BE2C (cell line): ENCODE results near the gene CLIC5.

Experiments
- DNase-seq: peaks from one replicate; pipeline ENCODE4 v3.0.0-alpha.2; 2020
- H3K27me3 ChIP-seq: fragments of 250-450 bp; sonication (Bioruptor Pico); 2 replicates; pipeline ENCODE4 v1.5.1; 2020; ENCODE audit warnings: mild to moderate bottlenecking
- H3K36me3 ChIP-seq: fragments of 250-450 bp; sonication (Bioruptor Pico); 2 replicates; pipeline ENCODE4 v1.5.1; 2020; ENCODE audit warnings: mild to moderate bottlenecking
- H3K4me1 ChIP-seq: fragments of 250-450 bp; sonication (Bioruptor Pico); 2 replicates; pipeline ENCODE4 v1.5.1; 2020
- H3K4me3 ChIP-seq: 2 replicates; pipeline ENCODE4 v1.5.1; 2011; ENCODE audit warnings: low read depth, low read length
- H3K9me3 ChIP-seq: fragments of 250-450 bp; sonication (Bioruptor Pico); 2 replicates; pipeline ENCODE4 v1.5.1; 2020
- CTCF ChIP-seq: IDR thresholded peaks from 2 replicates; pipeline ENCODE4 v1.5.1; 2012; ENCODE audit warnings: mild to moderate bottlenecking, low read depth, low read length

Gene CLIC5

DNA sequence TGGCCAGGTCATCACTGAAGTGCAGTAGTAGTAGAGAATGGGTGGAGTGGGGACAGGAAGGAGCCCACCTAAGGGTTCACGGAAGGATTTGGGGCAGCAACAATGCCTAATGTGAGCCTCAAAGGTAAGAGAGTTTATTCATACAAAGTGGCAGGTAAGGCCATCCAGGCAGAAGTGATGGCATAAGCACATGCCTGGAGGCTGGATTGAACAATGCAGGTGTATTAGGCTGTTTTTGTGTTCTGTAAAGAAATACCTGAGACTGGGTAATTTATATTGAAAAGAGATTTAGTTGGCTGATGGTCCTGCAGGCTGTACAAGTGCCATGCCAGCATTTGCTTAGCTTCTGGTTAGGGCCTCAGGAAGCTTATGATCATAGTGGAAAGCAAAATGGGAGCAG is 48.3 kb downstream of the CLIC5 start:
- no peak for DNase-seq
- H3K4me1 ChIP-seq, result no peaks in the 10 kb centered on the region
- no peaks in the 10 kb centered on the region for H3K36me3 ChIP-seq

GRCh38 chr6:45966797-45967196 is 48.9 kb downstream of the CLIC5 start:
- no peaks in the 10 kb centered on the region for H3K4me1 ChIP-seq

More for the DNA sequence above, 48.3 kb downstream of the CLIC5 start:
- Histone ChIP-seq H3K27me3 (no peaks in the 10 kb centered on the region), H3K9me3 (no peaks in the 10 kb centered on the region), H3K4me3 (no peak overlapping the region)
- TF ChIP-seq CTCF, result no peak

GRCh38 chr6:45966340-45966739 is 49.3 kb downstream of the CLIC5 start:
- DNase-seq, result no peak
- H3K9me3 ChIP-seq, result no peaks in the 10 kb centered on the region
- H3K4me1 ChIP-seq, result no peaks in the 10 kb centered on the region
- H3K4me3 ChIP-seq, result no peak overlapping the region
- no peaks in the 10 kb centered on the region for H3K27me3 ChIP-seq
- TF ChIP-seq CTCF, result no peak
- no peaks in the 10 kb centered on the region for H3K36me3 ChIP-seq

More at GRCh38 chr6:45966797-45967196, 48.9 kb downstream of the CLIC5 start:
- H3K4me3 ChIP-seq, result no peak overlapping the region
- TF ChIP-seq CTCF, result no peak
- no peak for DNase-seq
- H3K9me3 ChIP-seq, result no peaks in the 10 kb centered on the region
- no peaks in the 10 kb centered on the region for H3K36me3 ChIP-seq
- H3K27me3 ChIP-seq, result no peaks in the 10 kb centered on the region

- Histone ChIP-seq H3K27me3 (no peaks in the 10 kb centered on the region), H3K36me3 (no peaks in the 10 kb centered on the region), H3K4me1 (no peaks in the 10 kb centered on the region), H3K9me3 (no peaks in the 10 kb centered on the region), H3K4me3 (no peak overlapping the region)
- no peak for DNase-seq
- no peak for TF ChIP-seq CTCF
Observed at GRCh38 chr6:45965792-45966191, 49.9 kb downstream of the CLIC5 start.

DNA sequence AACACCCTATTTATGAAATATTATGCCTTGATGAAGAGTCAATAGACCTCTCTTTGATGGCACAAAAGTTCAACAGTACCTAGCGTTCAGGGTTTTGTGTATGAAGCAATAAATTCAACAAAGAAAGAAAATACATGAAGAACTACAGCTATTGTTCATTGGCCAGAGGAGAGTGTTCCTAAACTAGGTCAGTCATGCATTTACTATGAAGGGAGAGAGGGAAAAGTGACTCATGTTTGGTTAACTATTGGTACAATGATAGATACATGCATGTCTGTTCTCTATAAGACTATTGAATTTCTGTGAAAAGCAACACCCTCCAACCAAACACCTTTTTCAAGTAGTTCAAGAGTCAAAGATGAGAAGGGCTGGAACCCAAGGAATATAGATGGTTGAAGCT is 50.7 kb downstream of the CLIC5 start:
- Histone ChIP-seq H3K4me1 (no peaks in the 10 kb centered on the region), H3K27me3 (no peaks in the 10 kb centered on the region), H3K4me3 (no peak overlapping the region), H3K9me3 (no peaks in the 10 kb centered on the region), H3K36me3 (no peaks in the 10 kb centered on the region)
- no peak for DNase-seq
- TF ChIP-seq CTCF, result no peak

DNA sequence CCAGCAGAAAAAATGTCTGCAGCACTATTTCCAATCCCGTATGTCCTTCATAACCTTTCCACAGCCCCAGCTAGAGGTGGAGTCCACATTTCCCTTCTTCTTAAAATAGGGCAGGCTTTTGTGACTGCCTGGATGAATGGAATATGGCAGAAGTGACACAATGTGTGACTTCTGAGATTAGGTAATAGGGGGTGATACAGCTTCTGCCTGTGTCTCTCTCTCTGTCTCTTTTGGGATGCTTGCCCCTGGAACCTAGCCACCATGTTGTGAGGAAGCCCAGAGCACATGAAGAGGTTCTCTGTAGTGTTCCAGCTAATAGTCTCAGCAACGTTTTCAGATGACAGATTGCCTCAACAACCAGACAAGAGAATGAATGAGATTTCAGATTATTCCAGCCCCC is 51.4 kb downstream of the CLIC5 start:
- DNase-seq, result no peak
- TF ChIP-seq CTCF, result no peak
- Histone ChIP-seq H3K4me3 (no peak overlapping the region), H3K27me3 (no peaks in the 10 kb centered on the region), H3K9me3 (no peaks in the 10 kb centered on the region), H3K36me3 (no peaks in the 10 kb centered on the region), H3K4me1 (no peaks in the 10 kb centered on the region)
